GM12801 (cell line): Measurements from ENCODE around the gene OGFOD3.

Experiments used
- TF ChIP-seq, protein P1 (sequence below): IDR thresholded peaks from one replicate; pipeline ENCODE4 v1.5.1; 2011; ENCODE audit warnings: control low read depth; ENCODE audit not compliant: insufficient read length; ENCODE audit errors: extremely low read depth

OGFOD3 gene

DNA sequence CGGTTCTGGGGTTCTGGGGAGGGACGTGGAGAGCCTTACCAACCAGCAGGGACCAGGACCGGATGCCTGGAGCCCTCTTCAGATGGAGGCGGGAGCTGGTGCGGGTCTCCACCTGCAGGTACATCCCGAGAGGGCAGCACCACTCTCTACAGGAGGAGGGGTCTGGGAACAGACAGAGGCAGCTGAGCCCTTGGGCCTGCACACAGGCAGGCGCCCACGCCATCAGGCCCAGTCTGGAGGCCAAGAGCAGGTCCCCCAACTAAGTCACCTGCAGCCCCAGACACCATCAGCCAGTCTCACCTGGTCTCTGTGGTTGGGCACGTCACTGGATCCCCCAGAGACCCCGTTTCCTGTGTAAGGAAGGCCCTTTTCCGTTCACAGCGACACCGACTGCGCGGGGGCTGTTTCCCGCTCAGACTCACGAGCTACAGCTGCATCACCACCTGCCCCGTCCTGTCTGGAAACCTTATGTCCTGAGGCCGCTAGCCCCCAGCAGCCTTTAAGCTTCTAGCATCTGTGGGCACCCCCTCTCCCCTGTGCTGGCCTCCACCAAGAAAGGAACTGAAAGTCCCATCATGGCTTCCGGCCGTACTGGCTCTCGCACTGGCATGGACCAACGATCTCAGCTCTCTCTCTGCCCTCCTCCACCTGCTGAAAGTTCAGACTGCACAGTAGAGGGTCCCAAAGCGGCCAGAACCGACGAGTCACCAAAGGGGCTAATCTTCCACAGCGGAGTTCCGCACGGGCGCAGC, 30.9 kb upstream of the OGFOD3 start:
- TF ChIP-seq, protein P1, sequence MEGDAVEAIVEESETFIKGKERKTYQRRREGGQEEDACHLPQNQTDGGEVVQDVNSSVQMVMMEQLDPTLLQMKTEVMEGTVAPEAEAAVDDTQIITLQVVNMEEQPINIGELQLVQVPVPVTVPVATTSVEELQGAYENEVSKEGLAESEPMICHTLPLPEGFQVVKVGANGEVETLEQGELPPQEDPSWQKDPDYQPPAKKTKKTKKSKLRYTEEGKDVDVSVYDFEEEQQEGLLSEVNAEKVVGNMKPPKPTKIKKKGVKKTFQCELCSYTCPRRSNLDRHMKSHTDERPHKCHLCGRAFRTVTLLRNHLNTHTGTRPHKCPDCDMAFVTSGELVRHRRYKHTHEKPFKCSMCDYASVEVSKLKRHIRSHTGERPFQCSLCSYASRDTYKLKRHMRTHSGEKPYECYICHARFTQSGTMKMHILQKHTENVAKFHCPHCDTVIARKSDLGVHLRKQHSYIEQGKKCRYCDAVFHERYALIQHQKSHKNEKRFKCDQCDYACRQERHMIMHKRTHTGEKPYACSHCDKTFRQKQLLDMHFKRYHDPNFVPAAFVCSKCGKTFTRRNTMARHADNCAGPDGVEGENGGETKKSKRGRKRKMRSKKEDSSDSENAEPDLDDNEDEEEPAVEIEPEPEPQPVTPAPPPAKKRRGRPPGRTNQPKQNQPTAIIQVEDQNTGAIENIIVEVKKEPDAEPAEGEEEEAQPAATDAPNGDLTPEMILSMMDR: no peak

DNA sequence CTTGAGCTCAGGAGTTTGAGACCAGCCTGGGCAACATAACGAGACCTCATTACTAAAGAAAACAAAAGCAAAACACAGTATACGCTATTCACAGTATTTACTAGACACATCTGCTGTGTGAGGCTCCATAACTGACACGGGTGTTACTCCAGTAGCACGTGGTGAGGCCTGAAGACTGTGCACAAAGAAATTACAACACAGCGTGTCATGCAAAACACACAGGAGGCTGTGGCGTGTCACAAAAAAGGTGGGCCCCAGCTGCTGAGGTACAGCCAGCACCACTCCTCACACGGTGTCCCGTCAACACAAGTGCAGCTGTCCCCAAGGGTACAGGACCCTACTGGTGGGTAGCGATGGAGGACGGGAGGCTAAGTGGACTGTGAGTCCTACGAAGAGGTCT, 29.5 kb upstream of the OGFOD3 start:
- TF ChIP-seq, protein P1: no peak

GRCh38 chr17:82446649-82447048, 28.3 kb upstream of the OGFOD3 start:
- TF ChIP-seq, protein P1: no peak

- TF ChIP-seq, protein P1: no peak
These were observed 27.7 kb upstream of the OGFOD3 start for GRCh38 chr17:82446124-82446523.

DNA sequence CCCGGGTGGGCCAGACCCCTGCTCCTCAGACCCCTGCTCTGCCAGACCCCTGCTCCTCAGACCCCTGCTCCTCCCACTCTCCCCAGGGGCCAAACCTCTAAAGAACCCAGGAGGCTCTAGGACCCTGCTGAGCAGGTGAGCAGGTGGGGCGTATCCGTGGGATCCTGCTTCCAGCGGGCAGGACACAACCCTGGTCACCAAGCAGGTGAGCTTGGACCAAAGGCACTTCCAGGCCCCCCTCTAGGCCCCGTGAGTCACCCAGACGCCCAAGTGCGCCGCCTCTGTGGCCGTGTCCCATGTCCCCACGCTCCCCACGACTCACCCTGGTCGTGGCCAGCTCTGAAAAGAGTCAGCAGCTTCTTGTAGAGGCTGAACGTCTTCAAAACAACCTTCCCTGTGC, 27.2 kb upstream of the OGFOD3 start:
- TF ChIP-seq, protein P1: no peak

- TF ChIP-seq, protein P1: no peak
These were observed 26.6 kb upstream of the OGFOD3 start for GRCh38 chr17:82444941-82445521.

DNA sequence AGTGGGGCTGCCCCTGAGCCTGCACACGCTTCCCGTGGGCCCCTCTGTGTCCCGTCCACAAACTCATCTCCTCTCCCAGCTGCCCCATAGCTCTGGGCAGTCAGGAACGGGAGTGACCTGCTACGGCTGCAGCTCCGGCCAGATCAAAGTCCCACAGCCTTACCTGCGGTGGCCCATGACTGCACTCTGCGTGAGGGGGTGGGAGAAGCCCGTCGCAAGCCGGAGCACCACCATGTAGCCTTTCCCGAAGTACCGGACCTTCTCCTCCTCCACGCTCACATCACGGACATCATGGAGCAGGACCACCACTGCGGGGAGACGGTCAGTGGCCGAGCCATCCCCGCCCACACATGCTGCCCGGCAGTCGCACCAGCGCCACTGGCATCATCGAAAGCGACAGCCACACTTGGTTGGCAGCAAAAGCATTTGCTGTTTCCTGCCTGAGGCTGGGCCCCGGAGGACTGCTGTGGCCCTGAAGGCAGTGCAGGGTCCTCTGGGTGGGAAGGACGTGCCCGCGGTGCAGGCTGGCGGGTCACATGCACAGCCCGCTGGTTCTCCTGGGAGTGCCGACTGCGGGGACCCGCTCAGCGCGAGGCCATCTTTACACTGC, 26.0 kb upstream of the OGFOD3 start:
- TF ChIP-seq, protein P1: no peak
